GM12864 (cell line): ENCODE results near the gene PPP1R26.
"Not testable (repeated sequence)": the region's sequence is repeated elsewhere in the genome, so short reads cannot be mapped to it uniquely, and the experiment has no call there.

Experiments used
- DNase-seq: peaks from one replicate; pipeline ENCODE4 v3.0.0-alpha.2; 2011; ENCODE audit warnings: low read depth
- H3K4me3 ChIP-seq: 2 replicates; pipeline ENCODE4 v1.5.1; 2011; ENCODE audit warnings: mild to moderate bottlenecking, low read depth, low read length, control low read depth
- TF ChIP-seq, protein P1 (sequence below): IDR thresholded peaks from 2 replicates; pipeline ENCODE4 v1.5.1; 2011; ENCODE audit warnings: low read depth, mild to moderate bottlenecking, moderate library complexity, low read length, control low read depth, inconsistent platforms; ENCODE audit errors: missing control alignments

PPP1R26 gene

DNA sequence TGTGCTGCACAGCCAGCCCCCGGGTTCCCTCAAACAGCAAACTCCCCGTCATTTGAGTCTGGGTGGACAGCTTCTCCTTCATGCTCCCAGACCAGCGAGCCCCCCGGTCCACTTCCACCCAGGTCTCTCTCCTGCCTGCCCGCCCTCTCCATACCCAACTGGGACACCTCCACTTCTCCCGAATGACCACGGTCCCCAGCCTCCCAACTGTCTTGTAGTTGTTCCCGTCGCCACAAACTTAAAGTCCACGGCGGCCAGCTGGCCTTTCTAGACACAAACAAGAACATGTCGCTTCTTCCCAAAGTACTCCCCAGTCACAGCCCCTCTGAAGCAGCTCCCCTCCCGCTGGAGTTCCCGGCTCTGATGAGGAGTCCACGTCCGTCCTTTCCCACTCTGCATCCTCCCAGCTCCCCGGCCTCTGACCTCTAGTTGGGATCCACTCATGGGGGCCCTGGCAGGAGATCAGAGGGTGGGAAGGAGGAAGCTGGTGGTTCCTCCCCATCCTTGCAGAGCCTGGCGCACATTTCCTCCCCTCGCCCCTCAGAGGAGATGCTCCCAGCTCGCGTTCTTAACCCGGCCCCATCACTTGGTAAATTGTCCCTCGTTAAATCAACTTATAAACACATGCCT, 24.1 kb upstream of the PPP1R26 start:
- no peak for DNase-seq
- H3K4me3 ChIP-seq: no peak overlapping the region
- TF ChIP-seq, protein P1, sequence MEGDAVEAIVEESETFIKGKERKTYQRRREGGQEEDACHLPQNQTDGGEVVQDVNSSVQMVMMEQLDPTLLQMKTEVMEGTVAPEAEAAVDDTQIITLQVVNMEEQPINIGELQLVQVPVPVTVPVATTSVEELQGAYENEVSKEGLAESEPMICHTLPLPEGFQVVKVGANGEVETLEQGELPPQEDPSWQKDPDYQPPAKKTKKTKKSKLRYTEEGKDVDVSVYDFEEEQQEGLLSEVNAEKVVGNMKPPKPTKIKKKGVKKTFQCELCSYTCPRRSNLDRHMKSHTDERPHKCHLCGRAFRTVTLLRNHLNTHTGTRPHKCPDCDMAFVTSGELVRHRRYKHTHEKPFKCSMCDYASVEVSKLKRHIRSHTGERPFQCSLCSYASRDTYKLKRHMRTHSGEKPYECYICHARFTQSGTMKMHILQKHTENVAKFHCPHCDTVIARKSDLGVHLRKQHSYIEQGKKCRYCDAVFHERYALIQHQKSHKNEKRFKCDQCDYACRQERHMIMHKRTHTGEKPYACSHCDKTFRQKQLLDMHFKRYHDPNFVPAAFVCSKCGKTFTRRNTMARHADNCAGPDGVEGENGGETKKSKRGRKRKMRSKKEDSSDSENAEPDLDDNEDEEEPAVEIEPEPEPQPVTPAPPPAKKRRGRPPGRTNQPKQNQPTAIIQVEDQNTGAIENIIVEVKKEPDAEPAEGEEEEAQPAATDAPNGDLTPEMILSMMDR: no peak

DNA sequence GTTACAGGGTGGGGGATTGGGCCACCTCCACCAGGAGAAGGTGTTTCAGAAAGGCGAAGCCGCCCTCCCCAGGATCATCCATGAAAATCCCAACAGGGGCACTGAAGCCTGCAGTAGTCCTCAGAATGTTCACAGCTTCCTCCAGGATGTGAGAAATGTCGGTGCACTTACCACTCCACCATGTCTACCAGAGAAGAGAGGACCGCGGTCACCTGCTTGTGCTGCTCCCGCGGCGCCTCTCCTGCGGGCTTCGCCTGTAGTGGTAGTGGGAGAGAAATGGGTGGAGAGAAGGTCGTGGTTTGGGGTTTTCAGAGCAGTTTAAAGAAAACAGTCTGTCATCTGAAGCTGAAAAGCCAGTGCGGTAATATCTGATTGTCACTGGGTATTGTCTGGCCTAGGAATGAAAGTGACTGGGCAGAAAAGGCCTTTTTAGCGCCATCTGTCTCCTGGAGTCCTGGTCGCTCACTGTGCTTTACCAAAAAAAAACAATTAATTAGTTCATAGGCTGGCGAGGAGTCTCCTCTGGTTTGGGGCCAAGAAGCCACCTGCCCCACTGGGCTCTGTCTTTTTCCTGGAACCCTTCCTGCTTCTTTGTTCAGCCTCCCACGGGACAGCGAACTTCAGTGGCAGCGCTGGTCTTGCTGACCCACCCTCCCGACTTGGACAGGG, 23.0 kb upstream of the PPP1R26 start:
- TF ChIP-seq, protein P1: no peak
- DNase-seq: no peak
- H3K4me3 ChIP-seq: no peak overlapping the region

DNA sequence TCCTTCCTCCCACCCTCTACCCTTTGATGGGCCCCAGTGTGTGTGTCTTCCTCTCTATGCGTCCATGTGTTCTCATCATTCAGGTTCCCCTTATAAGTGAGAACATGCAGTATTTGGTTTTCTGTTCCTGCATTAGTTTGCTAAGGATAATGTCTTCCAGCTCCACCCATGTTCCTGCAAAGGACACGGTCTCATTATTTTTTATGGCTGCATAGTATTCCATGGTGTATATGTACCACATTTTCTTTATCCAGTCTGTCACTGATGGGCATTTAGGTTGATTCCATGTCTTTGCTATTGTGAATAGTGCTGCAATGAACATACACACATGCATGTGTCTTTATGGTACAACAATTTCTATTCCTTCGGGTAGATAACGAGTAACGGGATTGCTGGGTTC, 21.1 kb upstream of the PPP1R26 start:
- not testable (repeated sequence) for DNase-seq, H3K4me3 ChIP-seq

DNA sequence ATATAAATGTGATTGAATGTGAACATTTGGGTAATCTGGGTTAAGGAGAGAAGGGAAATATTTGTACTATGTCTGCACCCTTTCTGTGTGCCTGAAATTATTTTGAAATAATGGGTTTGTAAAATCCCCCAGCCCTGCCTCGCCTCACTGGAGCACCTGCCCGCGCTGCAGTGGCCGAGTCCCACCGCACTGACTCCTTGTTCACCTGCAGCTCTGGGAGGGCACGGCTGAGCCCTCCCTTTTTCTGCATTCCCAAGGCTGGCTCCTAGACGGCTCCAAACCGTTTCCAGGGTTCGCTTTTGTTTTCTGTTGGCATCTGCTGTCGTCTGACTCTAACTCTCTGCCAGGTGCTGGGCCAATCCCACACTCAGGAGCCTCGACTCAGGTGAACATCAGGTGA, 17.6 kb upstream of the PPP1R26 start:
- no peak for DNase-seq
- TF ChIP-seq, protein P1: no peak
- H3K4me3 ChIP-seq: no peak overlapping the region

DNA sequence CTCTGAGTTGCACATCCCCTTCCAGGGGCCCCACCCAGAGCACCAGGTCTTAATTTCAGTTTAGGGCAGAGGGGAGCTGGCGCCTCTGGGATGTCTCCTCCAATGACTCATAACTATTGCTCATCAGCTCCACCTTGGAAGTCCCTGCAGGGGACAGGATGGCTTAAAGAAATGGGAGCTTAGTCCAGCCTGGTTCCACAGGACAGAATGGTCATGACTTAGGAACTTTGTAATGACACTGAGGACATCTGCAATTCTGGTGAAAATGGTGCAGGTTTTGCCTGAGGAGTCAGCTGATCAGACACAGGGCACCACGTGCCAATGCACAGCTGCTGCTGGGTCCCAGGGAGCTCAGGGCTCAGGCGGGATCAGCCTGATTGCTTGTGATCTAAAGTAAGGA, 16.4 kb upstream of the PPP1R26 start:
- no peak for DNase-seq
- TF ChIP-seq, protein P1: no peak

DNA sequence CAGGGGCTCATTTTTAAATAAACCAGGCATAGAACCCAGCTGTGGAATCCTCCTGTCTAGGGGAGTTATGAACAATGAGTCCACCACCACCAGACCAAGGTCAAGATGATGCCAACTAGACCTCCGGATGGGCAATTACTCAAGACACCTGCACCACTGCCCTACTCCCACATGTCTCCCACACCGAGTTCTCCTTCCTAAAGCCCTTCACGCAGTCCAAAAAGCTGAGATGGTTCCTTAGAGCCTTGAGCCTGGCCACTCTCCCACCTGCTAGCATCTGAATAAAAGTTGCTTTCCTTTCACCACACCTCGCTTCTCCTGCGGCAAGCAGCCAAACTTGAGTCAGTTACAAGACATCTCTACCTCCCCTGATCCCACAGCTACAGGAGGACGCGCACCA, 15.4 kb upstream of the PPP1R26 start:
- TF ChIP-seq, protein P1: no peak
- no peak overlapping the region for H3K4me3 ChIP-seq
- no peak for DNase-seq

More for the DNA sequence above, 16.4 kb upstream of the PPP1R26 start:
- no peak overlapping the region for H3K4me3 ChIP-seq

DNA sequence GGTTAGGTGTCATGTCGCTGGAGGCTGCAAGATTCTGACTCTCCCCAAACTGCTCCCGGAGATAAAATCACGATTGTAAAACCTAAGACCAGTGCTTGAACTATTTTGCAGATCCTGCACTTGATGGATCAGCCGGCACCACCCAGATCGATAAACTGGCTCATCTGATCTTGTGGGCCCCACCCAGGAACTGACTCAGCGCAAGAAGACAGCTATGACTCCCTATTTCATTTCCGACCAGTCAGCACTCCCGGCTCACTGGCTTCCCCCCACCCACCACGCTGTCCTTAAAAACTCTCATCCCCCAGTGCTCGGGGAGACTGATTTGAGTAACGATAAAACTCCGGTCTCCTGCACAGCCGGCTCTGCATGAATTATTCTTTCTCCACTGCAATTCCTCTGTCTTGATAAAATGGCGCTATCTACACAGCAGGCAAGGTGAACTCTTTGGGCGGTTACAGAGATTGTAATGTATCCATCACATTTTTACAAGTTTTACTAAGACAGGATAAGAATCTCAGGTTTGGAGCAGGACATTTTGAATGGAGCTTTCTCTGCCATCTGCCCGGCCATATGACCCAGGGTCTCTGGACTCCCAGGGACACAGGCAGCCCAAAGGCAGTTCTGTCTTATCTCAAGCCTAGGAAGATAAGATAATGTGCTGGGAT, 10.6 kb upstream of the PPP1R26 start:
- no peak overlapping the region for H3K4me3 ChIP-seq
- DNase-seq: no peak
- TF ChIP-seq, protein P1: no peak
